Transverse colon (tissue), 4 donors: ENCODE data around the gene AKT1. TPM values are rescaled to one million over a fixed set of nuclear protein-coding genes. Genes with fewer than 3 reads are reported as not detected.

Experiments
- DNase-seq: peaks from one replicate; pipeline ENCODE4 v3.0.0-alpha.2; 2019
- H3K27ac ChIP-seq, 4 donors: fragments of 200-600 bp; sonication (generic); 2 replicates each; pipeline ENCODE4 v1.5.1; 2016 to 2018; ENCODE audit warnings: inconsistent platforms in 4 of 4
- H3K27me3 ChIP-seq: fragments of 200-600 bp; sonication (generic); 2 replicates; pipeline ENCODE4 v1.5.1; 2017; ENCODE audit warnings: inconsistent platforms
- H3K36me3 ChIP-seq, 4 donors: fragments of 200-600 bp; sonication (generic); 2 replicates each; pipeline ENCODE4 v1.5.1; 2017 to 2019; ENCODE audit warnings: inconsistent platforms in 4 of 4
- H3K4me1 ChIP-seq, 4 donors: fragments of 200-600 bp; sonication (generic); 2 replicates each; pipeline ENCODE4 v1.5.1; 2017 to 2020; ENCODE audit warnings: inconsistent platforms in 4 of 4
- H3K4me3 ChIP-seq, 4 donors: fragments of 200-600 bp; sonication (generic); 1 replicate in 1 of 4; 2 replicates in 3 of 4; pipeline versions ENCODE4 v1.5.1 to v1.6.1; 2017 to 2019; ENCODE audit warnings: inconsistent platforms in 4 of 4
- H3K9me3 ChIP-seq, 2 donors: fragments of 200-600 bp; sonication (generic); 2 replicates each; pipeline ENCODE4 v1.5.1; 2017 to 2019; ENCODE audit warnings: inconsistent platforms in 2 of 2
- CTCF ChIP-seq, 5 experiments: fragments of 200-600 bp in 3 of 5; fragments of 450-650 bp in 2 of 5; sonication (generic) in 3 of 5; IDR thresholded peaks; 1 replicate in 2 of 5; 2 replicates in 3 of 5; pipeline ENCODE4 v1.5.1; 2016 to 2017; ENCODE audit warnings: antibody characterized with exemption in 5 of 5, inconsistent platforms in 3 of 5, mild to moderate bottlenecking in 2 of 5, moderate library complexity in 1 of 5
- EP300 ChIP-seq: sonication (generic); formaldehyde crosslinking; IDR thresholded peaks from one replicate; pipeline ENCODE4 v1.6.1; 2017; ENCODE audit warnings: antibody characterized with exemption, low read depth
- POLR2A ChIP-seq: fragments of 450-650 bp; IDR thresholded peaks from one replicate; pipeline ENCODE4 v1.6.1; 2016; ENCODE audit warnings: antibody characterized with exemption, mild to moderate bottlenecking, moderate library complexity
- POLR2AphosphoS5 ChIP-seq, 3 donors: sonication (generic); formaldehyde crosslinking; IDR thresholded peaks; one replicate each; pipeline ENCODE4 v1.6.1; 2016; ENCODE audit warnings: antibody characterized with exemption in 3 of 3
- WGBS, 2 donors: methylation state at CpG; one replicate each; pipeline ENCODE4 v1.1.5; 2018; ENCODE audit warnings: low coverage in 1 of 2; 5-methylcytosine and 5-hydroxymethylcytosine counted together
- in situ Hi-C, 4 donors: fragments of 200-750 bp; cut with MboI; loops; one replicate each; pipeline versions ENCODE4 v1.15.0 to v1.15.1; 2017; ENCODE audit warnings: low sequenced_read_pairs in 3 of 4, low pct_ligation_motif_present in 1 of 4, low pct_unique_long_range_greater_than_20kb in 1 of 4
- intact Hi-C: fragments of 100-400 bp; cut with DNase I; formaldehyde crosslinking; loops from one replicate; pipeline ENCODE4 v1.15.1; 2023; ENCODE audit warnings: low total_unique reads
- total RNA-seq, 4 donors: library from RNA; depleted of rRNA; stranded (reverse); fragments of >200 nt; gene quantifications; one replicate each; pipeline ENCODE4 v1.1.0, GENCODE V29; 2016

AKT1 gene
- total RNA-seq, 4 donors from 2014 or later, result 85.4 to 310 (median 136) TPM

- no peaks in the 10 kb centered on the region for H3K27me3 ChIP-seq
- 91% methylated on average over 24 of the region's 31 CpGs; no CpG with 5 or more reads in 1 of the 2 donors for WGBS, 2 donors
- H3K27ac ChIP-seq, result no peak overlapping the region
- DNase-seq, result no peak
- in situ Hi-C loops, result no loop called here
- H3K4me3 ChIP-seq, result no peak overlapping the region
- peaks cover 24 to 39% (median 30%) of the 10 kb centered on the region in 4 donors for H3K4me1 ChIP-seq
- H3K9me3 ChIP-seq, result no peaks in the 10 kb centered on the region
- intact Hi-C loops, result loop anchor here (5.0 kb wide), 1 partner anchor 32 kb away; no protein-coding TSS in a partner anchor
- peaks cover 0 to 8% (median 0%) of the 10 kb centered on the region in 4 donors for H3K36me3 ChIP-seq
- TF ChIP-seq POLR2AphosphoS5 (IDR thresholded peaks at IDR 0.05), result no peak
- no peak for TF ChIP-seq POLR2A
- no peak for TF ChIP-seq EP300
- no peak for TF ChIP-seq CTCF (IDR thresholded peaks at IDR 0.05)
Measured at GRCh38 chr14:104789752-104790743, 5.5 kb downstream of the AKT1 start.

- H3K4me1 ChIP-seq, result peaks cover 19 to 33% (median 24%) of the 10 kb centered on the region in 4 donors
- in situ Hi-C loops (no loop called here), intact Hi-C loops (loop anchor here (5.0 kb wide), 1 partner anchor 33 kb away; no protein-coding TSS in a partner anchor)
- H3K27me3 ChIP-seq, result no peaks in the 10 kb centered on the region
- WGBS, 2 donors, result 88 to 90% methylated on average over 4 to 36 of the region's 39 CpGs
- TF ChIP-seq CTCF (IDR thresholded peaks at IDR 0.05) (no peak), POLR2A (no peak), EP300 (no peak), POLR2AphosphoS5 (IDR thresholded peaks at IDR 0.05) (no peak)
- no peaks in the 10 kb centered on the region for H3K9me3 ChIP-seq
- H3K36me3 ChIP-seq, result peaks cover 0 to 8% (median 0%) of the 10 kb centered on the region in 4 donors
- no peak overlapping the region for H3K27ac ChIP-seq
- no peak overlapping the region for H3K4me3 ChIP-seq
- DNase-seq, result no peak
Measured at GRCh38 chr14:104788873-104789663, 6.5 kb downstream of the AKT1 start.

GRCh38 chr14:104788161-104788818 is 7.3 kb downstream of the AKT1 start:
- H3K27ac ChIP-seq, result no peak overlapping the region
- in situ Hi-C loops, result no loop called here
- 93% methylated on average over 13 of the region's 14 CpGs; no CpG with 5 or more reads in 1 of the 2 donors for WGBS, 2 donors

More at GRCh38 chr14:104788161-104788818, 7.3 kb downstream of the AKT1 start:
- no peak for DNase-seq
- intact Hi-C loops, result loop anchor here (5.0 kb wide), 1 partner anchor 34 kb away; no protein-coding TSS in a partner anchor
- Histone ChIP-seq H3K4me1 (peaks cover 11 to 25% (median 16%) of the 10 kb centered on the region in 4 donors), H3K4me3 (no peak overlapping the region), H3K9me3 (no peaks in the 10 kb centered on the region), H3K27me3 (no peaks in the 10 kb centered on the region), H3K36me3 (peaks cover 0 to 8% (median 0%) of the 10 kb centered on the region in 4 donors)
- TF ChIP-seq EP300 (no peak), CTCF (IDR thresholded peaks at IDR 0.05) (no peak)
